ENCODE measurements around the gene CHD2.

DNA sequence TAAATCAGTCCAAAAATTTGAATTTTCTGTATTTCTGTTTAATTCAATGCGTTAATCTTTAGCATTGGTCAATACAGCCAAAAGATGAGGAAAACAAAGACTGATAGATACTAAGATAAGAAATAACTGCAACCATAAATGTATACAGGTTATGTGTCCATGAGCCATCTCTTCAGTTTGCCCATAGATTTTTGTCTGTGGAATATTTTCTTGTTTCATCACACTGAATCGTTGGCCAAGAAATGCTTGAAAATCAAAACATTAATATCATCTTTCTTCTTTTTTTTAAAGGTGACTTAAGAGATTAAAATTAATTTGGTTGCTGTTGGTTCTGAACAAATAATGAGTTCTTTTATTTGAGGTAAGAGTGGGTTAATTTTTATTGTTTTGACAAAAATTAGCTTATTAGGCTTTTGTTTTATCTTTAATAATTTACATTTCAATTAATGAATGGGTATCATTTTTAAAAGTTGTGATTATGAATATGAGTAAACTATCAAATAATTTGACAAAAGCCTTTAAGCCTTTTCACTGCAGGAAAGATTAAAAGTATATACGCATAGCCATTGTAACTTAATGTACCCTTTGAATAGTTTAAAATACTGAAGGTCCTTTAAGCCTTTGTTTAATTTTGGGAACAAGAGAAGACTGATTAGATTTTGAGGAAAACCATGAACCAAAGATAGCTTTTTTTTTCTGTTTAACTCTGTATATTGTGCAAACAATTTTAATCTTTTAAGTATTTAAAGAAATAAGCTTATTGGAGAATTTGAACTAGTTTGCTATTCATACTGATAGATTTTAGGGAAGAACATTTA, 14.7 kb upstream of the CHD2 start:
- TF ChIP-seq, protein P1, sequence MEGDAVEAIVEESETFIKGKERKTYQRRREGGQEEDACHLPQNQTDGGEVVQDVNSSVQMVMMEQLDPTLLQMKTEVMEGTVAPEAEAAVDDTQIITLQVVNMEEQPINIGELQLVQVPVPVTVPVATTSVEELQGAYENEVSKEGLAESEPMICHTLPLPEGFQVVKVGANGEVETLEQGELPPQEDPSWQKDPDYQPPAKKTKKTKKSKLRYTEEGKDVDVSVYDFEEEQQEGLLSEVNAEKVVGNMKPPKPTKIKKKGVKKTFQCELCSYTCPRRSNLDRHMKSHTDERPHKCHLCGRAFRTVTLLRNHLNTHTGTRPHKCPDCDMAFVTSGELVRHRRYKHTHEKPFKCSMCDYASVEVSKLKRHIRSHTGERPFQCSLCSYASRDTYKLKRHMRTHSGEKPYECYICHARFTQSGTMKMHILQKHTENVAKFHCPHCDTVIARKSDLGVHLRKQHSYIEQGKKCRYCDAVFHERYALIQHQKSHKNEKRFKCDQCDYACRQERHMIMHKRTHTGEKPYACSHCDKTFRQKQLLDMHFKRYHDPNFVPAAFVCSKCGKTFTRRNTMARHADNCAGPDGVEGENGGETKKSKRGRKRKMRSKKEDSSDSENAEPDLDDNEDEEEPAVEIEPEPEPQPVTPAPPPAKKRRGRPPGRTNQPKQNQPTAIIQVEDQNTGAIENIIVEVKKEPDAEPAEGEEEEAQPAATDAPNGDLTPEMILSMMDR (IDR thresholded peaks at IDR 0.05), result no peak
- TF ChIP-seq POLR2A (IDR thresholded peaks at IDR 0.05) (no peak), EP300 (IDR thresholded peaks at IDR 0.05) (no peak)
